Measurements from ENCODE around the gene CCR8. TPM values are rescaled to one million over a fixed set of nuclear protein-coding genes. Genes with fewer than 3 reads are reported as not detected.

The CCR8 gene
- total RNA-seq, 4 donors from 2014 or later = not detected

DNA sequence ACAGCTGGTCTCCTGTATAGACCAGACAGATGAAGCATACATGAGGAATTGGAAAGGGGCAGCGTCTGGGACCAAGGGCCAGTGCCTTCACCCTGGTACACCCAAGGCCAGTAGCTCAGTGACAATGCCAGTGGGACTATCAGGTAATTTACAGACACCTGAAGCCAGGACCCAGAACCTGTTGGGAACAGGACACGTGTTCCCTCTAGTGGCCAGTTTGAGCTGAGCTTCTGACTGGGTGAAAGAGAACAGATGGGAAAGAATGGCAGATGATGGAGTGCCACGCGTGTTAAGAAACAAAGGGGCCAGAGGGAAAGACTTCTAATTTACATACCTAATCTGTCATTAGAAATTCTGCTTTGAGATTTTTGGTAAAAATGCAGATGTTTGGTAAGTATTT lies 48.6 kb downstream of the CCR8 start:
- TF ChIP-seq CTCF (IDR thresholded peaks at IDR 0.05) (no peak), POLR2A (IDR thresholded peaks at IDR 0.05) (no peak)
- H3K4me3 ChIP-seq (ENCODE audit: low read depth, poor library complexity, severe bottlenecking) = no peak overlapping the region
- intact Hi-C loops (cut with DNase I; ENCODE audit: low total_unique reads) = no loop called here
- DNase-seq (ENCODE audit: low spot score in 2 of 2) = no peak
- 43 to 44% methylated on average over 4 of the region's 4 CpGs for WGBS, 2 donors

DNA sequence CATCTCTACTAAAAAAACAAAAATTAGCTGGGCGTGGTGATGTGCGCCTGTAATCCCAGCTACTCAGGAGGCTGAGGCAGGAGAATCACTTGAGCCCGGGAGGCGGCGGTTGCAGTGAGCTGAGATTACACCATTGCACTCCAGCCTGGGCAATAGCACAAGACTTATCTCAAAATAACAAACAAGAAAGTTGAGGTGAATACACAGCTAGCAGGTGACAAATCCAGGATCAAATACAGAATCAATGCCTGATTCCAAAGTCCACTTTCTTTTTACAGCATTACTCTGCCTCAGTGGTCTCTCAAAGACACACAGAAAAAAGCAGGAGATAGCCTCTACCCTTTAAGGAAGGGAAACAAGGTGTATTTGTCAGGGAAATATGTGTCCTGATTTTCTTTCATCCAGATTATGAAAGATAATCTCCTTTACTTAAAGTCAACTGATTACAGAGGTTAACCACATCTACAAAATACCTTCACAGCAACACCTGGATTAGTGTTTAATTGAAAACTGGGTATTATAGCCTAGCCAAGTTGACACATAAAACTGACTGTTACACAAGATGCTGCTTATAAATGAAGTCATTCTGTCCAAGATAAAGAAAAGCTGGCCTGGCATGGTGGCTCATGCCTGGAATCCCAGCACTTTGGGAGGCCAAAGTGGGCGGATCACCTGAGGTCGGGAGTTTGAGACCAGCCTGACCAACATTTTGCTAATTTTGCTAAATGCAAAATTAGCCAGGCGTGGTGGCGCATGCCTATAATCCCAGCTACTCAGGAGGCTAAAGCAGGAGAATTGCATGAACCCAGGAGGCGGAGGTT lies 49.7 kb downstream of the CCR8 start:
- intact Hi-C loops (cut with DNase I; ENCODE audit: low total_unique reads) = no loop called here
- H3K4me3 ChIP-seq (ENCODE audit: low read depth, poor library complexity, severe bottlenecking) = no peak overlapping the region
- WGBS, 2 donors = 92 to 98% methylated on average over 10 of the region's 10 CpGs
- TF ChIP-seq POLR2A (IDR thresholded peaks at IDR 0.05) (no peak), CTCF (IDR thresholded peaks at IDR 0.05) (no peak)
- no peak for DNase-seq (ENCODE audit: low spot score in 2 of 2)

GRCh38 chr3:39379778-39380155 lies 50.3 kb downstream of the CCR8 start:
- TF ChIP-seq POLR2A (IDR thresholded peaks at IDR 0.05) = no peak
- TF ChIP-seq CTCF (IDR thresholded peaks at IDR 0.05) = no peak
- no peak for DNase-seq (ENCODE audit: low spot score in 2 of 2)
- H3K4me3 ChIP-seq (ENCODE audit: low read depth, poor library complexity, severe bottlenecking) = no peak overlapping the region
- WGBS, 2 donors = 71 to 77% methylated on average over 5 of the region's 5 CpGs
- intact Hi-C loops (cut with DNase I; ENCODE audit: low total_unique reads) = no loop called here

DNA sequence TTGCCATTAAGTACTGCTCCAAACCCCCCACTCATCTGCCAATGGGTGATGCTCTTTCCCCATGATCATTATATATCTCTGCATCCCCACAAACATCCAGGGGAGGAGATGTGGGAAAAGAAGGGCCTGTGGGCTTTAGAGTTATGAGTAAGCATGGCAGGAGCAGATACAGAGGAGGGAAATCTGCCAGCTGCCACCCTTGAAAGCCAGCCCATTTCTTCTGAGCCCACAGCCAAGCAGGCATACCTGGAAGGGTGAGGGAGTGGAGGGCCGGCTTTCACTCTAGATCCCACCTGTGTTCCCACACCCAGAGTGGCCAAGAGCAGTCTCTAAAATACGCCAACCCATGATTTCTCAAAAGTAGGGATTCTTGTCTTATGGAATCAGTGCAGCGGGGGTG lies 51.9 kb downstream of the CCR8 start:
- intact Hi-C loops (cut with DNase I; ENCODE audit: low total_unique reads) = no loop called here
- no peak for TF ChIP-seq CTCF (IDR thresholded peaks at IDR 0.05)
- TF ChIP-seq POLR2A (IDR thresholded peaks at IDR 0.05) = no peak
- H3K4me3 ChIP-seq (ENCODE audit: low read depth, poor library complexity, severe bottlenecking) = no peak overlapping the region
- 81 to 84% methylated on average over 3 of the region's 3 CpGs for WGBS, 2 donors
- DNase-seq (ENCODE audit: low spot score in 2 of 2) = no peak

Other genes starting within 250 kb of the CCR8 start
- gene GORASP1, start 222.1 kb upstream of the CCR8 start, total RNA-seq = 10 to 100 TPM; 40.1 to 87.4 (median 56.4) TPM
- gene TTC21A, start 222.0 kb upstream of the CCR8 start, total RNA-seq = 1 to 10 TPM; 2.7 to 5.6 (median 4.9) TPM
- gene CSRNP1, start 176.1 kb upstream of the CCR8 start, total RNA-seq = 10 to 100 TPM; 63.7 to 97.1 (median 82.2) TPM
- not detected for gene XIRP1, start 137.1 kb upstream of the CCR8 start, total RNA-seq
- 1 to 10 TPM in 2 of 4 donors, under 1 TPM in 2; 0.23 to 1.5 (median 0.97) TPM for gene CX3CR1, start 49.7 kb upstream of the CCR8 start, total RNA-seq
- 10 to 100 TPM; 12.7 to 21.3 (median 14.1) TPM for gene SLC25A38, start 53.7 kb downstream of the CCR8 start, total RNA-seq
- gene RPSA, start 77.0 kb downstream of the CCR8 start, total RNA-seq = 1,000 to 10,000 TPM in 3 of 4 donors, 100 to 1,000 TPM in 1; 789 to 1,137 (median 1,095) TPM
- under 1 TPM in 3 of 4 donors, not detected in 1; 0.11 to 0.16 (median 0.13) TPM for gene MOBP, start 138.0 kb downstream of the CCR8 start, total RNA-seq